Activated B cell treated with CpG ODN at 0.5 μM for 24 hours (primary cell): Measurements from ENCODE around the gene ENDOG. TPM values are rescaled to one million over a fixed set of nuclear protein-coding genes. Genes with fewer than 3 reads are reported as not detected.
"Not testable (repeated sequence)": the region's sequence is repeated elsewhere in the genome, so short reads cannot be mapped to it uniquely, and the experiment has no call there.

Source experiments
- ATAC-seq: fragments of 200-7000 bp; cut with Tn5 transposase; one replicate; pipeline ENCODE4 v1.10.0; 2021; ENCODE audit warnings: low read depth, mild to moderate bottlenecking, moderate library complexity
- CTCF ChIA-PET: fragments of 350-600 bp; sonication (Branson Sonifier 250); formaldehyde crosslinking; loops from one replicate; lab custom pipeline; 2021; ENCODE audit warnings: antibody characterized with exemption; lab: Charles Lee
- POLR2A ChIA-PET: fragments of 350-600 bp; sonication (Branson Sonifier 250); formaldehyde crosslinking; loops from one replicate; lab custom pipeline; 2021; ENCODE audit warnings: antibody characterized with exemption; lab: Charles Lee
- DNase-seq: peaks from one replicate; pipeline ENCODE4 v3.0.0; 2022
- H3K27ac Mint-ChIP-seq: one replicate; pipeline ENCODE4 v1.8.0; 2020; ENCODE audit warnings: mixed read lengths
- H3K27me3 Mint-ChIP-seq: one replicate; pipeline ENCODE4 v1.8.0; 2021; ENCODE audit warnings: mixed read lengths
- H3K36me3 Mint-ChIP-seq: one replicate; pipeline ENCODE4 v1.8.0; 2021; ENCODE audit warnings: low read depth, mixed read lengths
- H3K4me1 Mint-ChIP-seq: one replicate; pipeline ENCODE4 v1.8.0; 2021; ENCODE audit warnings: mixed read lengths
- H3K4me3 Mint-ChIP-seq: one replicate; pipeline ENCODE4 v1.8.0; 2020; ENCODE audit warnings: mild to moderate bottlenecking, mixed read lengths
- H3K9me3 Mint-ChIP-seq: one replicate; pipeline ENCODE4 v1.8.0; 2020; ENCODE audit warnings: mixed read lengths
- CTCF ChIP-seq: fragments of 200-600 bp; IDR thresholded peaks from one replicate; pipeline ENCODE4 v1.8.0; 2022; ENCODE audit warnings: antibody characterized with exemption, mild to moderate bottlenecking
- intact Hi-C: fragments of 100-400 bp; cut with micrococcal nuclease; formaldehyde crosslinking; loops from one replicate; pipeline ENCODE4 v1.15.1; 2024
- total RNA-seq: library from RNA; stranded (reverse); gene quantifications from 2 replicates; pipeline ENCODE4 v1.2.3, GENCODE V29; 2022

Gene ENDOG
- total RNA-seq, 1 donor from 2014 or later = 16.9 TPM

- POLR2A ChIA-PET = no interaction called here
These were observed 52.0 kb downstream of the ENDOG start for GRCh38 chr9:128870128-128870940.

GRCh38 chr9:128870941-128871265, 52.6 kb downstream of the ENDOG start:
- H3K4me3 Mint-ChIP-seq, DNase-seq, H3K4me1 Mint-ChIP-seq, ATAC-seq, H3K27me3 Mint-ChIP-seq, intact Hi-C loops, H3K27ac Mint-ChIP-seq, H3K9me3 Mint-ChIP-seq, H3K36me3 Mint-ChIP-seq: not testable (repeated sequence)
- CTCF ChIA-PET = interaction anchor here (0.6 to 2.0 kb wide), 2 partner anchors 8 to 9 kb away, joined by 3 to 4 read pairs; no protein-coding TSS in a partner anchor
- POLR2A ChIA-PET = interaction anchor here (0.8 kb wide), 1 partner anchor 12 kb away, joined by 3 read pairs; no protein-coding TSS in a partner anchor

More at GRCh38 chr9:128870128-128870940, 52.0 kb downstream of the ENDOG start:
- H3K9me3 Mint-ChIP-seq = no peaks in the 10 kb centered on the region
- no peaks in the 10 kb centered on the region for H3K27me3 Mint-ChIP-seq
- H3K4me1 Mint-ChIP-seq = peaks cover 2% of the 10 kb centered on the region
- no peak for ATAC-seq
- no peak overlapping the region for H3K4me3 Mint-ChIP-seq
- CTCF ChIA-PET = interaction anchor here (0.6 kb wide), 1 partner anchor 10 kb away, joined by 3 read pairs; no protein-coding TSS in a partner anchor
- TF ChIP-seq CTCF = no peak
- no peak for DNase-seq
- intact Hi-C loops = no loop called here
- no peak overlapping the region for H3K27ac Mint-ChIP-seq
- H3K36me3 Mint-ChIP-seq = peaks cover 3% of the 10 kb centered on the region

Other genes with a start within 250 kb of the ENDOG start
- gene DYNC2I2, start 161.7 kb upstream of the ENDOG start, total RNA-seq = 58.0 and 60.2 TPM in 2 replicates
- 762 and 801 TPM in 2 replicates for gene SET, start 129.3 kb upstream of the ENDOG start, total RNA-seq
- gene PKN3, start 116.0 kb upstream of the ENDOG start, total RNA-seq = 16.9 and 17.4 TPM in 2 replicates
- gene ZDHHC12, start 94.4 kb upstream of the ENDOG start, total RNA-seq = 40.0 and 40.7 TPM in 2 replicates
- gene ZER1, start 46.6 kb upstream of the ENDOG start, total RNA-seq = 24.0 and 26.0 TPM in 2 replicates
- 21.5 and 26.4 TPM in 2 replicates for gene TBC1D13, start 31.2 kb upstream of the ENDOG start, total RNA-seq
- gene SPOUT1, start 11.3 kb downstream of the ENDOG start, total RNA-seq = 78.9 and 79.1 TPM in 2 replicates
- 2.0 and 4.3 TPM in 2 replicates for gene KYAT1, start 63.5 kb downstream of the ENDOG start, total RNA-seq
- gene LRRC8A, start 63.6 kb downstream of the ENDOG start, total RNA-seq = 9.0 and 10.4 TPM in 2 replicates
- gene PHYHD1, start 102.5 kb downstream of the ENDOG start, total RNA-seq = 0.86 and 1.0 TPM in 2 replicates
- gene DOLK, start 129.1 kb downstream of the ENDOG start, total RNA-seq = 9.0 and 10.3 TPM in 2 replicates
- gene NUP188, start 129.2 kb downstream of the ENDOG start, total RNA-seq = 76.9 and 103 TPM in 2 replicates
- 60.4 and 62.9 TPM in 2 replicates for gene SH3GLB2, start 209.8 kb downstream of the ENDOG start, total RNA-seq
- gene MIGA2, start 218.1 kb downstream of the ENDOG start, total RNA-seq = 42.1 and 50.0 TPM in 2 replicates